Liver (tissue), 10 donors: ENCODE measurements around the gene BRWD1. TPM values are rescaled to one million over a fixed set of nuclear protein-coding genes. Genes with fewer than 3 reads are reported as not detected.
"Not testable (repeated sequence)": the region's sequence is repeated elsewhere in the genome, so short reads cannot be mapped to it uniquely, and the experiment has no call there.

Experiments used
- DNase-seq: peaks from one replicate; pipeline ENCODE4 v3.0.0-alpha.2; 2017; ENCODE audit warnings: low spot score
- H3K27ac ChIP-seq, 2 donors: one replicate each; pipeline ENCODE4 v1.7.0; 2013; ENCODE audit warnings: inconsistent platforms in 2 of 2, low read length in 2 of 2, control low read depth in 1 of 2, low read depth in 1 of 2, mild to moderate bottlenecking in 1 of 2
- H3K27me3 ChIP-seq, 4 donors: one replicate each; pipeline versions ENCODE4 v1.6.1 to v1.7.0; 2013; ENCODE audit warnings: low read length in 3 of 4, inconsistent platforms in 1 of 4, mild to moderate bottlenecking in 1 of 4, moderate library complexity in 1 of 4; ENCODE audit not compliant: control insufficient read depth in 4 of 4, insufficient read depth in 4 of 4
- H3K36me3 ChIP-seq, 4 donors: one replicate each; pipeline versions ENCODE4 v1.6.1 to v1.7.0; 2013; ENCODE audit warnings: low read length in 3 of 4, mild to moderate bottlenecking in 3 of 4, low read depth in 1 of 4, moderate library complexity in 1 of 4; ENCODE audit not compliant: control insufficient read depth in 4 of 4, insufficient read depth in 3 of 4
- H3K4me1 ChIP-seq, 4 donors: one replicate each; pipeline versions ENCODE4 v1.6.1 to v1.7.0; 2013; ENCODE audit warnings: low read length in 3 of 4, mild to moderate bottlenecking in 3 of 4, moderate library complexity in 1 of 4; ENCODE audit not compliant: control insufficient read depth in 4 of 4, insufficient read depth in 4 of 4
- H3K4me3 ChIP-seq, 3 donors: one replicate each; pipeline versions ENCODE4 v1.6.1 to v1.7.0; 2013; ENCODE audit warnings: low read length in 3 of 3, control low read depth in 1 of 3, low read depth in 1 of 3, mild to moderate bottlenecking in 1 of 3
- H3K9ac ChIP-seq, 2 donors: one replicate each; pipeline ENCODE4 v1.7.0; 2013; ENCODE audit warnings: low read length in 2 of 2, mild to moderate bottlenecking in 2 of 2, moderate library complexity in 2 of 2, control low read depth in 1 of 2, low read depth in 1 of 2
- H3K9me3 ChIP-seq, 4 donors: one replicate each; pipeline versions ENCODE4 v1.6.1 to v1.7.0; 2013; ENCODE audit warnings: low read length in 3 of 4; ENCODE audit not compliant: control insufficient read depth in 4 of 4
- CTCF ChIP-seq: fragments of 150-350 bp; IDR thresholded peaks from 2 replicates; pipeline ENCODE4 v1.5.1; 2017; ENCODE audit warnings: improper control_type of control experiment, low read depth, low read length; ENCODE audit not compliant: missing input control
- EGR1 ChIP-seq, 2 donors: IDR thresholded peaks; 2 replicates each; pipeline ENCODE4 v1.6.1; 2016 to 2018; ENCODE audit warnings: antibody characterized with exemption in 2 of 2, low read depth in 2 of 2
- MAX ChIP-seq: IDR thresholded peaks from 2 replicates; pipeline ENCODE4 v1.6.1; 2016; ENCODE audit warnings: antibody characterized with exemption
- NR2F2 ChIP-seq: IDR thresholded peaks from 2 replicates; pipeline ENCODE4 v1.6.1; 2016; ENCODE audit warnings: antibody characterized with exemption
- RAD21 ChIP-seq, 2 donors: IDR thresholded peaks; 2 replicates each; pipeline ENCODE4 v1.6.1; 2016; ENCODE audit warnings: antibody characterized with exemption in 2 of 2, mild to moderate bottlenecking in 2 of 2
- SP1 ChIP-seq: IDR thresholded peaks from 2 replicates; pipeline ENCODE4 v1.6.1; 2018; ENCODE audit warnings: antibody characterized with exemption, mild to moderate bottlenecking
- TAF1 ChIP-seq: conservative IDR thresholded peaks from 2 replicates; pipeline ENCODE4 v1.6.1; 2016; ENCODE audit warnings: antibody characterized with exemption, mild to moderate bottlenecking
- ZBTB33 ChIP-seq: IDR thresholded peaks from 2 replicates; pipeline ENCODE4 v1.6.1; 2016; ENCODE audit warnings: antibody characterized with exemption
- WGBS: extraction: QIAGEN DNeasy Blood & Tissue Kit; methylation state at CpG from one replicate; pipeline ENCODE4 v1.1.7; 2013; 5-methylcytosine and 5-hydroxymethylcytosine counted together
- polyA plus RNA-seq, 2 donors: library from polyadenylated mRNA; stranded (reverse) in 1 of 2; unstranded in 1 of 2; fragments of 200-250 nt in 1 of 2; fragments of >200 nt in 1 of 2; fragmentation: Nextera tagmentation in 1 of 2; extraction: Ambion mirVana in 1 of 2; gene quantifications; one replicate each; pipeline versions ENCODE4 v1.2.1 to v1.2.3, GENCODE V29; 2013 to 2015
- small RNA-seq: library from RNA; depleted of rRNA; stranded (forward); fragments of <200 nt; gene quantifications from one replicate; pipeline ENCODE3, GENCODE V24; 2014
- total RNA-seq, 2 donors: library from RNA; depleted of rRNA; stranded (reverse); fragments of >200 nt; gene quantifications; one replicate each; pipeline ENCODE4 v1.2.3, GENCODE V29; 2014
- donor health status: healthy.
- donor health status: healthy.
- donor health status: healthy.
- donor health status: healthy.
- donor health status: healthy.

The BRWD1 gene
- total and polyA plus RNA-seq, 4 donors: 5.2 to 56.6 (median 20.9) TPM

GRCh38 chr21:39136138-39136537 is 177.3 kb downstream of the BRWD1 start:
- TF ChIP-seq CTCF (peak; percentile 43), RAD21 (IDR thresholded peaks at IDR 0.05) (peak; percentile 74 to 80)
- H3K36me3 ChIP-seq, H3K9ac ChIP-seq, H3K9me3 ChIP-seq, H3K27ac ChIP-seq, H3K27me3 ChIP-seq, H3K4me3 ChIP-seq, DNase-seq, H3K4me1 ChIP-seq: not testable (repeated sequence)
- 60% methylated on average over 8 of the region's 8 CpGs for WGBS

- Histone ChIP-seq H3K27me3 (no peaks in the 10 kb centered on the region), H3K9ac (no peak overlapping the region), H3K9me3 (peaks cover 0 to 3% (median 0%) of the 10 kb centered on the region in 4 donors), H3K27ac (no peak overlapping the region), H3K4me1 (peaks cover 0 to 4% (median 0%) of the 10 kb centered on the region in 4 donors), H3K4me3 (no peak overlapping the region), H3K36me3 (no peaks in the 10 kb centered on the region)
- no peak for DNase-seq
- TF ChIP-seq NR2F2 (no peak), ZBTB33 (no peak), TAF1 (no peak), CTCF (no peak), SP1 (no peak), MAX (no peak), EGR1 (IDR thresholded peaks at IDR 0.05; ENCODE audit: low read depth in 2 of 2) (no peak)
- 96% methylated on average over 15 of the region's 15 CpGs for WGBS
These were observed 179.1 kb downstream of the BRWD1 start for GRCh38 chr21:39134288-39134810.

Small RNAs within 50 kb of the gene (small RNA-seq; reads per million reads assigned to genes)
- gene RF00019: not detected

Other genes with a start within 250 kb of the BRWD1 start
- gene PSMG1, start 130.2 kb downstream of the BRWD1 start, total RNA-seq: 10 to 100 TPM; 23.9 to 31.5 TPM
- gene PSMG1, start 130.2 kb downstream of the BRWD1 start, polyA plus RNA-seq: 10 to 100 TPM; 29.8 to 32.3 TPM
- 10 to 100 TPM; 34.6 to 92.3 TPM for gene HMGN1, start 35.5 kb upstream of the BRWD1 start, total RNA-seq
- gene HMGN1, start 35.5 kb upstream of the BRWD1 start, polyA plus RNA-seq: 10 to 100 TPM; 41.2 to 68.8 TPM
- gene LCA5L, start 132.1 kb upstream of the BRWD1 start, total RNA-seq: 1 to 10 TPM in 1 of 2 donors, under 1 TPM in 1; 0.19 to 1.6 TPM
- 1 to 10 TPM in 1 of 2 donors, under 1 TPM in 1; 0.82 to 1.2 TPM for gene LCA5L, start 132.1 kb upstream of the BRWD1 start, polyA plus RNA-seq
- under 1 TPM; 0.33 to 0.92 TPM for gene SH3BGR, start 138.3 kb upstream of the BRWD1 start, total RNA-seq
- gene SH3BGR, start 138.3 kb upstream of the BRWD1 start, polyA plus RNA-seq: 1 to 10 TPM; 3.1 to 5.4 TPM